Anterior cingulate cortex (tissue), 58 donors: ENCODE data around the gene PRKAG1.
"Not testable (repeated sequence)": the region's sequence is repeated elsewhere in the genome, so short reads cannot be mapped to it uniquely, and the experiment has no call there.

ENCODE experiments used
- DNase-seq, 58 donors: peaks; one replicate each; lab custom pipeline; 2025; lab: John Stamatoyannopoulos, UW

The PRKAG1 gene

DNA sequence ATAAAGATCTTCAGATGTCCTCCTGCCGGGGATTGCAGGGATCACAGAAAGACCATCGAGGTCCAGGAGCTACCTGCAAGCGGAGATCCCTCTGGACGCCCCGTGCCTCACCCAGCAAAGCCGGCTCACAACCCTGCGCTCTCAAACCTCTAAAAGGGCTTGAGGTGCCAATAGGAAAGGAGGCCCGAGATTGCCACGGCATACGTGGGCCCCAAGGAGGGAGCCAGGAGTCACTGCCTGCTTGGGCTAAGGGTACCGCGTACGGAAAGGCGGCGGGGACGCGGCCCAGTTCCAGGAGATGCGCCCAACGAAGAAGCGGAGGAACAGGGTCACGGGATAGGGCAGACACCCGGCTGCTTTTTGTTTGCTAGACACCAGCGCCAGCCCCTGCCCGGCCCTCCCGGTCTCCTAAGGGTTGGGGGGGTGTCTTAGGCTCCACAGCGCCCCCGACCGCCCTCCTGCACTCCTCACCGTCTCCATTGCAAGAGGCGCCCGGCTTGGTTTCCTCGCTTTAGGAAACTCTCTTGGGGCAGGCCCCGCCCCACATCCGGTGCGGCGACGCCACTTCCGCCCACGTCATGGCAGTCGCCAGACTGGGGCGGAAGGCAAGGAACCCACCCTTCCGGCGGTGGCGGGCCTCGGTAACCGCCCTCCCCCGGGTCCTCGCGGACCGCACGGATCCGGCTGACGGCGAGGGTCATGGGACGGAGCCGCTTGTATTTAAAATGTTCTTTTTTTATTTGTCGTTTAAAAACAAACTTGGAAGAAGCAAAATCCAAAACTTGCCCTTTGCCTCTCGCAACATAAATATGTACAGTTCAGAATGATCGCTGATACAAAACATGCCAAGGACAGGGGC is at the start of gene PRKAG1:
PRKAG1 (minus strand) TSS at position 516 of the 859 bp plus-strand sequence; CDS start at position 480, 36 bp downstream.
- DNase-seq: peak; percentile 62 to 97 (median 92)

DNA sequence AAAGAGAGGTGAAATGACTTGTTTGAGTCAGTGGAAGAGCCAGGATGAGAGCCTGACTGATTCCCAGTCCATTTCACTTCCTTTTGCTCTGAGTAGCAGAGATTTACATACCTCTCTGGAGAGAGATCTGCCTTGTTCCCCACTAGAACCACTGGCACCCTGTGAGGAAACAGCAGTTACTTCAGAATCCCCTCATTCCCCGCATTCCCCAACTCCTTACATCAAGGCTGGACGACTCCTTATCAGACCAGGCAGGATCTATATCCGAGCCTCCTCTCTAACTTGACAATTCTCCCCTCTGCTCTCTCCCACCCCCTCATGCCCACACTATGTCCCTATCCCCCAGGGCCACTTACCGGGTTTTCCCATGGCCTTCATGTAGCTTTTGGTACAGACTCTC is 47.5 kb upstream of the PRKAG1 start:
- no peak for DNase-seq

DNA sequence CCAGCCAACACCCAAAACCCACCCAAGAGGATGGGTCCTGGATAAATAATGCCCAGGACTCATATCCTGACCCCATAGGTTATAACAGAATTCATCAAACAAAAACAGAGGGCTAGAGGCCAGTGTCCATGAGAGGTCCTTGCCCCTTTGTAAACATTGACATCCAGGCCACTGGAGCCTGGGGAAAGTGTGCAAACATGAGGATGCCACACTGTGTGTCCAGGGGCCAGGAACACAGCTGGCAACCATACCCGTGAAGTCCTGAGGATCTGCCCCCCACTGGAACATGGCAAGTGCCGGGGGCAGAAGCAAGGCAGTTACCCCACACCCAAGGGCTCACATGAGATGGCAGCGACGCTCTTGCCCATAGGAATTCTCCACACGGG is 46.2 kb upstream of the PRKAG1 start:
- DNase-seq: no peak

DNA sequence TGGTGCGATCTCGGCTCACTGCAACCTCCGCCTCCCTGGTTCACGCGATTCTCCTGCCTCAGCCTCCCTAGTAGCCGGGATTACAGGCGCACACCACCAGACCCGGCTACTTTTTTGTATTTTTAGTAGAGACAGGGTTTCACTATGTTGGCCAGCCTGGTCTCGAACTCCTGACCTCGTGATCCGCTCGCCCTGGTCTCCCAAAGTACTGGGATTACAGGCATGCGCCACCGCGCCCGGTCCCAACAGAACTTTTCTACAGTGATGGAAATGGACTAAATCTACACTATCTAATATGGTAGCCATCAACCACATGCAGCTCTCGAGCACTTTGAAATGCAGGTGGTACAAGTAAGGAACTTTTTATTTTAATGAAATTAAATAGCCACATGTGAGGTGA is 43.3 kb upstream of the PRKAG1 start:
- DNase-seq: not testable (repeated sequence)

DNA sequence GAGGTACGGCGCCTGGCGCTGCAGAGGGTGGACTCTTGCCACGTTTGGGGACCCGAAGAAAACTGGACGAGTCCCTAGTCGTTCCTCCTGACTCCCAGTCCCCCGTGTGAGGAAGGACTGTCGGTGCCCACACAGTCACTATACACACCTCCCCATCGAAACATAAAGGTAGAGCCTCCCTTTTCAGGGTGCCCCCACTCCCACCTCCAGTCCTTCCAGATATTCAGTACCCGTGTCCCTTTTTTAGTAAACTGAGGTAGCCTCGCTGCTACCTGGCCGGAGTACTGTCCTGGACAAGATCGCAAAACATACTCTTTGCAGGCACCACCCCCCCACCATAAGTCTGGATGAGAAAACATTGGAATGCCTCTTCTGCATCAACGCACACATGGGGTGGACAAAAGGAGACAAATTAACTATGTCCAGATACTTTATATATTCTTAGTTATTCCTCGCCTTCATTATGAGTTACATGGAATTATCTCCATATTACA is 42.6 kb upstream of the PRKAG1 start:
- DNase-seq: no peak

DNA sequence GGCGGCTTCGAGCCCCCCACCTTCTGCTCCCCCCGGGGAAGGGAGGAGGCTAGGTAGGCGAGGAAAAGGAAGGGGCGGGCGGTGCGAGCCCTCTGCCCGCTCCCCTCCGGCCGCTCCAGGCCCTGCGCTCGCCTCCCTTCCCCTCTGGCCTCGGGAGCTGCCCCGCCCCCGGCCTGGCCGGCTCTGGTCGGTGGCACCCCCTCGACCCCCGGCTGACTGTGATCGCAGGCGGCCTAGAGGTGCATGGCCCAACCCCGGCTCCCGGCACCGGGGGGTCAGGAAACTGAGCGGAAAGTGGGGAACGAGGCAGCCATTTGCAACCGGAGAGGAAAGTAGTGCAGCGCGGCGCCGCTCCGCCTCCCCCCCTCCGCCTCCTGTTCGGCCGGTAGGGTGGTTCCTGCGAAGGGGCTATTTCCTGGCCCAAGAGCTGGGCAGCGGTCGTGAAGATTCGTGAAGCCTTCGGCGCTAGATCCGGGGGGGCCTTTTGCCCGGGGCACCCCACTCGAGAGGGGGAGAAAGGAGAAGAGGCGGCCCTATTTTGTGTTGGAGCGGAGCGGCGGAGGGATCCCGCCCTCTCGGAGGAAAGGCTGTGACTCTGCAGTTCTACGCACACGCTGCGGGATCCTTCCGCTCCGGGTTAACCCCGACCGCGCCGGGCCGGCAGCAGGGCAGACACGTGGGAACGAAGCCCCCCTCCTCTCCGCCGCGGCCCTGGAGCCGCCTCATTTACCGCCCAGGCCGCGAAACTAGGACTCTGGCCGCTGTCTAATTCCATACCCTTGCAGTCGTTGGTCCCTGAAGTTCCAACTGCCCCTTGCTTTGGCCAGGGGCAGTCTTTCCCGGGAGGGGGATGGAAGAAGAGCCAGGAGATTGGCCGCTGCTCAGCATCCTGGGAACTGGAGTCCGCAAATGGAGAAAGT is 41.9 kb upstream of the PRKAG1 start, which contains the start of gene KMT2D:
KMT2D (minus strand) TSS at position 558 of the 920 bp plus-strand sequence. CDS start 5,470 bp downstream, outside the sequence.
- peak; percentile 42 to 96 (median 88) for DNase-seq

DNA sequence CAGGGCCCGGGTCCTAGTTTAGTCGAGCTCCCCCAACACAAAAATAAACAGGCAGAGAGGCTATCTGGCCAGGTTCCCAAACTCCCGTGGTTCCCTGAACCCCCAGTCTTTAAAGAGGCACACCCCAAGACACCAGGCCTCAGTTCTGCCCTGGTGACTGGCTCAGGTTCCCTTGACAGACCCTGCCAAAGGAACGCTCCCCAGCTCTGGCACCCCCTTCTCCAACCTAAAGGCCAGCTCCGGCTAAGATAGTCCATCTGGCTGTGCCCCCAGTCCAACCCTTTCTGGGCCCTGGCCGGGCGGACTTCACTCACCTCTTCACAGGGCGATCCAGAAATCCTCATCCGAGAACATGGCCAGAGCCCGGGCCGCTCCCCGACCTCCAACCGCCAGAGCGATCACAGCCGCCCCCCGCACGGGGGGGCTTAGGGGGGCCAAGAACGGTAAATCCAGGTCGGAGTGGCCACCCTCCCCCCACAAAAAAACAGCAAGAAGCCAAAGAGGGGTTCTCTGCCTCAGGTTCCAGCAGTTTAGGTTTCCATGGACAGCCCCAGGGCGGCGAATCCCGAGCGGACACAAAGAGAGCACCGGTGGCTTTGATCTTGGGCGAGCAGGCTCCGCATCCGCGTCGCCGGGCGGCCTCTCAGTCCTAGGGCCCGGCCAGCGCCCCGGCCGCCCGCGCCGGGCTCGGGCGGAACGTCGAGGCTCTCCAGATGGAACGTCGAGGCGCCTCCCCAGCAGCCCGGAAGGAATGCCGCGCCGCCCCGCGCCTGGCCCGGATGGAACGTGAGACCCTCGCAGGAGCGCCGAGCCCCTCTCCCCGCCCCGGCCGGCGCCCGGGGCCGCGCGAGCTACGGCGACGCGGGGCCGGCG is 41.0 kb upstream of the PRKAG1 start:
- DNase-seq: peak in 2 of 58 donors; percentile 23 to 25

DNA sequence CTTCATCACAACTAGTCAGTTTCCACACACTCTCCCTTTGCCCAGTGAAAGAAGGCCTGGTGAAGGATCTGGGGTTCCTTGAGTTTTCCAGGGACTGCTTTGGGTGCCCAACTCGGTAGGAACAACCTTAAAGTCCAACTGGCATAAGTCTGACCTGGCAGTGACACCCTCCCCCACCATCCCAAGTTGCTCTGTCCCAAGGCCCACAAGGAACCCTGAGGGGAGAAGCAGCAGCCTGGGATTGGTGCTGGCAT is 40.4 kb upstream of the PRKAG1 start:
- DNase-seq: no peak

DNA sequence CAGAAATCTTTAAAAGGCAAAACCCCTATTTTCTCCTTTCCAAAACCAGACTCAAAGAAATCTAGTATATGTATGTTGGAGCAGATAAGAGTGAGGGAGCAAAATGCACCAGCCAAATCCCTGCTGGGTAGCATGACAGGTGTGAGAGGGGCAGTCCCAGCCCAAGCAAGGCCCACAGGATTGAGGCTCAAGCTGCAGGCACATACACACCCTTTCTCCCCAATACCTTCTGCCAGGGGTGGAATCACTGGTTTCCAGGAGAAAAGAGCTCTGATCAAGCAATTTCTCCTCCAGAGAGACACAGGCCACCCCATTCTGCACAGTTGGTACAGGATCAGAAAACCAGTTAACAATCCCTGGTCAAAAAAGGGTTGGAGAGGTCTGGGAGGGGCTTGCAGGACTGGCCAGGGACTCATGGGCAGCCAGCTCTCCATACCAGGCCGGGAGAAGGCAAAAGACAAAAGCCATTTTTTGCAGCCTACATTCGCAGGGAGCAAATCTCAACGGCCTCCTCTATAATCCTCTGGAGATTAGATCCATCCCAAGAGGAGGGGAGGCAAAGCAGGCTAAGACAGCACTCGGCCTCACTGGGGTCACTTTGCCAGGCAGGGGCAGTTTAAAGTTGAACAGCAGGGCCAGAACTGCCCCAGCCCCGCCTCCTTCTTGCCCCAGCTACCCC is 39.9 kb upstream of the PRKAG1 start:
- no peak for DNase-seq

DNA sequence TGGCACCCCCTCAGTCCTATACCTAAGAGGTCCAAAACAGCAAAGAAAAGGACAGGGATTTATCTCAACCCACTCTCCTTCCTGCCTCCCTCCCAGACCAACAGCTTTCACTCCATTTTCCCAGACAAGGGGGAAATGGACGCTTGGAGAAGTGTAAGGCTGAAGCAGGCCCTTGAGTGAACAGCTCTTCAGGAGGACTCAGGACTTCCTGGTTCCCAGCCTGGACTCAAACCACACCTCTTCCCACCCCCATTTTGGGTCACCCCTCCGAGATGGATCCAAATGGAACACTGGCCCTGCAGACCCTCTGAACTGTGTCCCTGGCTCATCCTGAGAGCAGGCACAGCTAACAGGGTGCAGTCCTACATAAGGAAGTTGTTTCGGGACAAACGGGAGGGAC is 39.3 kb upstream of the PRKAG1 start:
- no peak for DNase-seq

DNA sequence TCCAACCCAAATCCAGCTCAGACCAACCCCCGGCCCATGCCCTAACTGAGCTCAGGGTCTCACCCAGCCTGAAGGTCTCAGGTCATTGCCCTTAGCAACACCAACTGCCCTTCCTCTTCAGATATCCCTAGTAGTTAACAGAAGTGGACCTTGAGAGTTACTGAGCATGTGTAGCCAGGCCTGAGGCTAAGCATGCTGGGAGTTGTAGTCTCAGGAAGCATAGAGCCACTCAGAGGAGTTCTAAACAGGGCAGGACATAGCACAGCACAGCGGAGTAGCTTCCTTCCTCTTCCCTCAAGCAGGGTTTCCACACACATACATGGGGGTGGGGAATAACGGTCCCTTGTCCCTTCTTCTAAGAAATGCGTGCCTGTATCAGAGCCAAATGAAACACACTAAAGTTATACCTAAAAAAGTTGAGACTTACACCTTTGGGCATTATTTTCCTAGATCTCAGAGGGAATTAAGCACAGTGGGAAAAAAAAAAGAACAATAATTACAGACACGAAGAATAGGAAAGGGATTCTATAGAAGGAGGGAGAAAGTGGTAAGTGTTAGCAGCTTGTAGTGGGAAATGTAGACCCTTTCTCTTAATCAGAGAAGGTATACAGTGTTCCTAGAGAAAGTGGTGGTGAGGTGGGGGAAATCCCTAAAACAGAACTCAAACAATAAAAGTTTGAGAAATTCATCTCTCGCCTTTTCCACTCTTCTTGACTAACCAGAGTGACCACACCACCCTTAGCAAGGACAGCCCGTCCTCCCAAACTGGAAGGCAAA is 37.6 kb upstream of the PRKAG1 start:
- DNase-seq: peak in 37 of 58 donors; percentile 10 to 82 (median 35)

DNA sequence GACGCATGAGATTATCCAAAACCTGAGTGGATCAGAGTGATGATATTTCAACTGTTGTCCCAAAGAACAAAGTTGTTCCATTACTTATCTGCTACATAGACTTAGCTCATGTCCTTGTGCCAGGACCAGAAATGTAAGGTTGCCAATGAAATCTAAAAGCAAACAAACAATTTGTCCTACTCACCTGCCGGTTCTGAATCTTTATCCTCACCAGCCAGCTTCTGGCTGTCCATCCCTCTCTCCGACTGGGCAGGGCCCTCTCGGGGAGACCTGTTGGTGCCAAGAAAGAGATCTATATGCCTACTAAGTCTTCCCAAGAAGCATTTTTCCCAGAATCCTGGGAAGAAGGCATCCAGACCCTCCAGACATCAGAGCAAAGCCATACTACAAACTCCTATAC is 36.5 kb upstream of the PRKAG1 start:
- no peak for DNase-seq

DNA sequence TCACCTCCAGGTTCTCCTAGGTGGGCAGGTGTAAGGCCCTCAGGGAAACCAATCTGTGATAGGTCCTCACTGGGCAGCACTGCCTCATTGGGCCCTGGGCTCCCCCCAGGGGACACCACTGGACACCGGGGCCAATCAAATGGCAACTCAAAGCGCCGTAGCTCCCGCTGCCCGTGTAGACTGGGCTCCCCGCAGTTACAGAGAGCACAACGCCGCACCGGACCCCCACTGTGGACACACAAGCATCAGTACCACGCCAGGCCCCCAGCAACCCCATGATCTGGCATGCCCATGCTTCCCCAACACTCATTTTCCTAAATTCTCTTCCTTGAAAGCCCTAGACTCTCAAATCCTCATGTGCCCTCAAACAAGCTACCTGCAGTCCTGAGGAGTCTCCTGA is 35.9 kb upstream of the PRKAG1 start:
- no peak for DNase-seq

DNA sequence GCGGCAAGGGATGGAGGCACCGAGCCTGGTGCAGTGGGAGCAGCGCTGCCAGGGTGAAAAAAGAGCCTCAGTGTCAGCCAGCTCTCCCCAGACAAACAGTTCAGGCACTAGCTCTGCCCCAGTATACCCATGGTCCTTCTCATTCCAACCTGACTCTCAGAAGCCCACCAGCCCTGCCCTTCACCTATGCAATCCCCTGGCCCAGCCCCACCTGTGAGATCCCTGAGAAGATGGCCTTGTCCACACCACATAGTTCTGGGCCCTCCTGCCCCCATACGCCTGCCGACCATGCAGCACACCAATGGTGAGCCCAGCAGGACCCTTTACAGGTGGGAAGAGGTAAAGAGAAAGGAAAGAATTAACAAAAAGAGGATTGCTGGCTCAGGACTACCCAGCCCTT is 35.5 kb upstream of the PRKAG1 start:
- DNase-seq: no peak

DNA sequence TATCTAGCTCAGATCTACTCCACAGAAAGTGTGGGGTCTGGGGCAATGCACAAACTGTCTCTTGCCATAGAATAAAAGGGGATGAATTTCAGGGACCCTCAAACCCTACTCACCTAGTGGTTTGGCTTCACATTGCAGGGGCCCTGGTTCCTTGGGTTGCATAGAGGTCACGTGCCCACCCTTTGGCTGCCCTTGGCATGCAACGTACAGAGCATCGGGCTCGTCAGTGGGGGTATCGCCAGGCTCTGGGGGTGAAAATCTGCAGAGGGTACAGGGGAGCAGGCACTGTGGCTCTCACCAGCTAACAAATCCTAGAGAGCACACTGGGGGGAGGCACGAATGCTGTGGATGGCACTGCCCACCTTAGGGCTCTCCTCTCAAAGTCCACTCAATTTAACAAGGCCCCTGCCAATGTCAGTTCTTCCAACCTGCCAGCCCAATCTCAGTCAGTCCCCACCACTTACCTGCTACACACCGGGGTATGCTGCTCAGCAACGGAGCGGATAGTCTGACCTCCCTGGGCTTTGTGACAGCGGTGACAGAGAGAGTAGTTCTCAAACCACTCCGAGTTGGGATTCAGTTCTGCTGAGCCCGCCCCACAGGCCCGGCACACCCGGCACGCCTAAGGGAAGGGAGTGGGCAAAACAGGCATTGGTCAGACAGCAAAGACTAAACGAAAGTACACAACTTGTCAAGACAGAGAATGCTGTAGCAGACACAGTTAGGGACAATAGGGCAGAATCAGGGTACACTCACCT is 34.1 kb upstream of the PRKAG1 start:
- no peak for DNase-seq

DNA sequence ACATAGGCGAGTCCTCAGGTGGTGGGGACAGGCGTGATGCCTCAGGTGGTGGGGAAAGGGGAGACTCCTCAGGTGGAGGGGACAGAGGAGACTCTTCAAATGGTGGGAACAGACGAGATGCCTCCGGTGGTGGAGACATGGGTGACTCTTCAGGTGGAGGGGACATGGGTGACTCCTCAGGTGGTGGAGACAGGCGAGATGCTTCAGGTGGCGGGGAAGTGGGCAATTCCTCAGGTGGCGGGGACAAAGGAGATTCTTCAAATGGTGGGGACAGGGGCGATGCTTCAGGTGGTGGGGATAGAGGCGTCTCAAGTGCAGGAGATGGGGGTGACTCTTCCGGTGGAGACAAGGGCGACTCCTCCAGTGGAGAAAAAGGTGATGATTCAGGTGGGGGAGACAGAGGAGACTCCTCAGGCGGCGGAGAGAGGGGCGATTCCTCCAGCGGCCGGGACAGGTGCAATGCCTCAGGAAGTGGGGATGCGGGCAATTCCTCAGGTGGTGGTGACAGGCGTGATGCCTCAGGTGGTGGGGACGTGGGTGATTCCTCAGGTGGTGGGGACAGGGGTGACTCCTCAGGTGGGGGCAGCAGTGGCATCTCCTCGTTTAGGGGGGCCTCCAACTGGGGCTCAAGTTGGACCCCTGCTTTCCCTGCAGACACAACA is 33.3 kb upstream of the PRKAG1 start:
- DNase-seq: no peak

DNA sequence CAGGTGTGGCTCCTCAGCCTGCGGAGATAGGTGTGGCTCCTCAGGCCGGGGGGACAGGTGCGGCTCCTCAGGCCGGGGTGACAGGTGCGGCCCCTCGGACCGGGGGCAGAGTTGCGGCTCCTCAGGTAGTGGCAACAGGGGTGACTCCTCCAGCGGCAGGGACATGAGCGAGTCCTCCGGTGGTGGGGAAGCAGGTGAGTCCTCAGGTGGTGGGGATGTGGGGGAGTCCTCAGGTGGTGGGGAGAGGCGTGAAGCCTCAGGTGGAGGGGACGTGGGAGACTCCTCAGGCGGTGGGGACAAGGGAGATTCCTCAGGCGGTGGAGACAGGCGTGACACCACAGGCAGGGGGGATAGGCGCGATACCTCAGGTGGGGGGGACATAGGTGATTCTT is 32.8 kb upstream of the PRKAG1 start:
- no peak for DNase-seq
